Kidney (tissue), 14 donors: ENCODE measurements around the gene ACTN3. TPM values are rescaled to one million over a fixed set of nuclear protein-coding genes. Genes with fewer than 3 reads are reported as not detected.

Source experiments
- DNase-seq, 5 donors: peaks; one replicate each; pipeline ENCODE4 v3.0.0-alpha.2; 2013 to 2020
- FAIRE-seq: peaks from 2 replicates; lab custom pipeline; 2012; peaks lifted over from hg19 to GRCh38; lab: Jason Lieb, UNC
- H3K27ac ChIP-seq, 2 donors: one replicate each; pipeline ENCODE4 v1.7.0; 2013; ENCODE audit warnings: low read depth in 2 of 2, low read length in 2 of 2, inconsistent platforms in 1 of 2
- H3K27me3 ChIP-seq: one replicate; pipeline ENCODE4 v1.7.1; 2013; ENCODE audit warnings: low read length, inconsistent platforms; ENCODE audit not compliant: control insufficient read depth, insufficient read depth
- H3K36me3 ChIP-seq, 3 donors: one replicate each; pipeline versions ENCODE4 v1.7.0 to v1.7.1; 2013; ENCODE audit warnings: low read length in 3 of 3, control low read depth in 1 of 3, inconsistent platforms in 1 of 3; ENCODE audit not compliant: insufficient read depth in 3 of 3, control insufficient read depth in 2 of 3
- H3K4me1 ChIP-seq, 3 donors: one replicate each; pipeline versions ENCODE4 v1.7.0 to v1.7.1; 2013; ENCODE audit warnings: low read length in 3 of 3, inconsistent platforms in 1 of 3, low read depth in 1 of 3; ENCODE audit not compliant: control insufficient read depth in 2 of 3, insufficient read depth in 2 of 3
- H3K4me3 ChIP-seq, 3 donors: one replicate each; pipeline versions ENCODE4 v1.7.0 to v1.8.1; 2013; ENCODE audit warnings: low read length in 3 of 3, control low read depth in 1 of 3, inconsistent platforms in 1 of 3
- H3K9ac ChIP-seq, 3 donors: one replicate each; pipeline versions ENCODE4 v1.7.0 to v1.7.1; 2013; ENCODE audit warnings: low read length in 3 of 3, control low read depth in 1 of 3, inconsistent platforms in 1 of 3
- H3K9me3 ChIP-seq, 3 donors: one replicate each; pipeline versions ENCODE4 v1.7.0 to v1.7.1; 2013; ENCODE audit warnings: low read length in 3 of 3, control low read depth in 1 of 3, inconsistent platforms in 1 of 3; ENCODE audit not compliant: control insufficient read depth in 2 of 3, insufficient read depth in 1 of 3
- CTCF ChIP-seq: IDR thresholded peaks from 3 replicates; pipeline ENCODE4 v1.5.1; 2012; ENCODE audit warnings: mild to moderate bottlenecking, moderate library complexity, borderline replicate concordance; ENCODE audit not compliant: insufficient read depth; ENCODE audit errors: extremely low read depth
- intact Hi-C: fragments of 100-400 bp; cut with DNase I; formaldehyde crosslinking; loops from one replicate; pipeline ENCODE4 v1.11.1; 2022
- polyA plus RNA-seq: library from polyadenylated mRNA; stranded (reverse); fragments of 350-450 nt; fragmentation: Illumina TruSeq; extraction: RNeasy Lipid Tissue Mini Kit (QIAGEN cat#74804); gene quantifications from one replicate; pipeline ENCODE4 v1.2.3, GENCODE V29; 2014; ENCODE audit warnings: low read depth, low replicate concordance; ENCODE audit not compliant: insufficient read depth
- total RNA-seq: library from RNA; stranded (reverse); fragmentation: NEBNext Ultra II Directional; extraction: Animal tissue kit (Norgen Biotek cat#: 25700); gene quantifications from one replicate; pipeline ENCODE4 v1.2.1, GENCODE V29; 2021
- donor health status: control.
- donor health status: control.
- donor health status: control.
- donor health status: control.
- donor health status: control.
- donor health status: DM: yes; HTN: yes; CAD: no.
- donor health status: Normal renal cell carcinoma (clear cell type).

The ACTN3 gene
- total and polyA plus RNA-seq, 2 donors from 2014 or later, result 0.16 TPM; not detected in 1

- Histone ChIP-seq H3K4me3 (no peak overlapping the region), H3K4me1 (peaks cover 0 to 3% (median 3%) of the 10 kb centered on the region in 3 donors), H3K27me3 (no peaks in the 10 kb centered on the region), H3K9ac (no peak overlapping the region), H3K27ac (no peak overlapping the region), H3K36me3 (peaks cover 0 to 7% (median 1%) of the 10 kb centered on the region in 3 donors), H3K9me3 (no peaks in the 10 kb centered on the region)
- intact Hi-C loops, result no loop called here
- TF ChIP-seq CTCF, result no peak
- no peak for FAIRE-seq
- DNase-seq, result no peak
These were observed 41.4 kb upstream of the ACTN3 start for GRCh38 chr11:66505276-66505816.

GRCh38 chr11:66509131-66509561, 37.6 kb upstream of the ACTN3 start:
- no peak for FAIRE-seq
- H3K9ac ChIP-seq, result no peak overlapping the region
- no peak overlapping the region for H3K27ac ChIP-seq
- intact Hi-C loops, result no loop called here
- H3K36me3 ChIP-seq, result peaks cover 0 to 7% (median 5%) of the 10 kb centered on the region in 3 donors
- no peak for TF ChIP-seq CTCF
- H3K9me3 ChIP-seq, result no peaks in the 10 kb centered on the region
- no peak for DNase-seq
- peaks cover 0 to 11% (median 8%) of the 10 kb centered on the region in 3 donors for H3K4me1 ChIP-seq
- H3K4me3 ChIP-seq, result no peak overlapping the region
- no peaks in the 10 kb centered on the region for H3K27me3 ChIP-seq

- FAIRE-seq, result no peak
- Histone ChIP-seq H3K9me3 (no peaks in the 10 kb centered on the region), H3K9ac (peak within 1 kb of the TSS; percentile 56 to 95 (median 71)), H3K4me1 (peaks cover 0 to 11% (median 8%) of the 10 kb centered on the region in 3 donors), H3K4me3 (peak within 1 kb of the TSS; percentile 81 to 100 (median 99)), H3K27ac (no peak within 1 kb of the TSS), H3K27me3 (no peaks in the 10 kb centered on the region), H3K36me3 (peaks cover 0 to 5% (median 4%) of the 10 kb centered on the region in 3 donors)
- peak; percentile 84 to 94 (median 92) for DNase-seq
- no peak for TF ChIP-seq CTCF
- intact Hi-C loops, result no loop called here
These were observed 36.3 kb upstream of the ACTN3 start, which contains the start of gene BBS1 for GRCh38 chr11:66510271-66510989. BBS1 (plus strand) TSS chr11:66510635; CDS start chr11:66510660, 25 bp downstream.
